ENCODE data around the gene CHCHD6. TPM values are rescaled to one million over a fixed set of nuclear protein-coding genes. Genes with fewer than 3 reads are reported as not detected.

Gene CHCHD6
- total RNA-seq, 1 donor from 2014 or later = 31.0 TPM

GRCh38 chr3:126850370-126851085 is 146.5 kb downstream of the CHCHD6 start:
- TF ChIP-seq CTCF (IDR thresholded peaks at IDR 0.05; ENCODE audit: unreplicated experiment) = no peak
- no peaks in the 10 kb centered on the region for H3K9me3 Mint-ChIP-seq
- DNase-seq (ENCODE audit: low spot score in 2 of 2, unreplicated experiment in 2 of 2) = peak in 1 of 2 experiments; percentile 62
- H3K27ac Mint-ChIP-seq = peak overlapping the region; percentile 35
- no peak overlapping the region for H3K4me3 Mint-ChIP-seq
- peaks cover 36% of the 10 kb centered on the region for H3K4me1 Mint-ChIP-seq
- H3K27me3 Mint-ChIP-seq (ENCODE audit: low read depth) = no peaks in the 10 kb centered on the region
- peaks cover 2% of the 10 kb centered on the region for H3K36me3 Mint-ChIP-seq

GRCh38 chr3:126851382-126851781 is 147.3 kb downstream of the CHCHD6 start:
- H3K4me3 Mint-ChIP-seq = no peak overlapping the region
- H3K27me3 Mint-ChIP-seq (ENCODE audit: low read depth) = no peaks in the 10 kb centered on the region
- no peak for TF ChIP-seq CTCF (IDR thresholded peaks at IDR 0.05; ENCODE audit: unreplicated experiment)
- peaks cover 36% of the 10 kb centered on the region for H3K4me1 Mint-ChIP-seq
- no peak for DNase-seq (ENCODE audit: low spot score in 2 of 2, unreplicated experiment in 2 of 2)
- no peaks in the 10 kb centered on the region for H3K9me3 Mint-ChIP-seq
- no peak overlapping the region for H3K27ac Mint-ChIP-seq
- peaks cover 2% of the 10 kb centered on the region for H3K36me3 Mint-ChIP-seq

- no peak overlapping the region for H3K4me3 Mint-ChIP-seq
- H3K27ac Mint-ChIP-seq = no peak overlapping the region
- H3K4me1 Mint-ChIP-seq = peaks cover 36% of the 10 kb centered on the region
- no peaks in the 10 kb centered on the region for H3K9me3 Mint-ChIP-seq
- TF ChIP-seq CTCF (IDR thresholded peaks at IDR 0.05; ENCODE audit: unreplicated experiment) = no peak
- no peaks in the 10 kb centered on the region for H3K27me3 Mint-ChIP-seq (ENCODE audit: low read depth)
- DNase-seq (ENCODE audit: low spot score in 2 of 2, unreplicated experiment in 2 of 2) = no peak
- peaks cover 2% of the 10 kb centered on the region for H3K36me3 Mint-ChIP-seq
Observed at GRCh38 chr3:126851934-126852333, 147.9 kb downstream of the CHCHD6 start.

- H3K27ac Mint-ChIP-seq = peak overlapping the region; percentile 54
- H3K36me3 Mint-ChIP-seq = peaks cover 2% of the 10 kb centered on the region
- H3K9me3 Mint-ChIP-seq = no peaks in the 10 kb centered on the region
- no peak overlapping the region for H3K4me3 Mint-ChIP-seq
- H3K4me1 Mint-ChIP-seq = peaks cover 36% of the 10 kb centered on the region
- no peak for TF ChIP-seq CTCF (IDR thresholded peaks at IDR 0.05; ENCODE audit: unreplicated experiment)
- no peaks in the 10 kb centered on the region for H3K27me3 Mint-ChIP-seq (ENCODE audit: low read depth)
- DNase-seq (ENCODE audit: low spot score in 2 of 2, unreplicated experiment in 2 of 2) = no peak
Observed at GRCh38 chr3:126852511-126852910, 148.5 kb downstream of the CHCHD6 start.

GRCh38 chr3:126854666-126855065 is 150.6 kb downstream of the CHCHD6 start:
- H3K36me3 Mint-ChIP-seq = no peaks in the 10 kb centered on the region
- H3K4me1 Mint-ChIP-seq = peaks cover 36% of the 10 kb centered on the region
- H3K9me3 Mint-ChIP-seq = no peaks in the 10 kb centered on the region
- TF ChIP-seq CTCF (IDR thresholded peaks at IDR 0.05; ENCODE audit: unreplicated experiment) = no peak
- no peak overlapping the region for H3K4me3 Mint-ChIP-seq
- no peaks in the 10 kb centered on the region for H3K27me3 Mint-ChIP-seq (ENCODE audit: low read depth)
- no peak overlapping the region for H3K27ac Mint-ChIP-seq
- peak in 1 of 2 experiments; percentile 25 for DNase-seq (ENCODE audit: low spot score in 2 of 2, unreplicated experiment in 2 of 2)
